ENCODE measurements around the gene STK39. TPM values are rescaled to one million over a fixed set of nuclear protein-coding genes. Genes with fewer than 3 reads are reported as not detected.

Gene STK39
- total and polyA plus RNA-seq, 9 of the 15 experiments (the other 6 are each of a cell fraction or from before 2014, with no cell fraction given), result 0.19 to 0.76 (median 0.51) TPM

DNA sequence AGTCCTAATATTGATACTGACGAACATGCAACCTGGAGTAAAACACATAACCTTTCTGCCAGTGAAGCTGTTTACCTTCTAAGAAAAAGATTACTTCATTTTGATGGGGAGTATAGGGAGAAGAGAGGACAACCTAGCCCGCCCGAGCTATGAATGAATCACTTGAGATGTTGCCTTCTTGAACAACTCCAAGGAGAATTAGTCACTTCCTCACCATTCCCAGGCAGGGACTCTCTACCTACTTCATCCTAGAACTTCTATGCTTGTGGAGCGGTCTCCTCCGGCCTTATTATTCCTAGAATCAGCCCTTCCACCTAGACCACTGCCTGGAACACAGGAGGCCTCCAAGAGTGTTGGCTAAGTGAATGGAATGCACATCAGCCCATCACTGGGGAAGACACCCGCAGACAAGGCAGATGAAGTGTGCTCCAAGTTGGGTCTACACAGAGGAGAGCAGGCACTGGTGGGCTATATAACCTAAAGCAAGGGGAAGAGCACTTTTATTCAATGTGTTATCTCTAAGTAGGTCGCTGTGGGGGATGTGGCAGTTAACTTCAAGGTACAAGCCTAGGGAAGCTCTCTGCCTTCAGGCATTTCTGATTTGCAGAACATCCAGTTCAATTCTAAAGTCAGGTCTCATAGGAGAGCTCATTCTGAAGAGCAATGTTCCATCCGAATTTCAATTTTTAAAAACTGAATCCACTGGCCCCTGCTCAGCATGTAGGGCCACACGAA is 57.4 kb downstream of the STK39 start:
- POLR2A ChIA-PET, result interaction anchor here (1.0 kb wide), 1 partner anchor 196 kb away, joined by 3 read pairs; no protein-coding TSS in a partner anchor
- intact Hi-C loops (cut with micrococcal nuclease), result no loop called here
- no peak for ATAC-seq

DNA sequence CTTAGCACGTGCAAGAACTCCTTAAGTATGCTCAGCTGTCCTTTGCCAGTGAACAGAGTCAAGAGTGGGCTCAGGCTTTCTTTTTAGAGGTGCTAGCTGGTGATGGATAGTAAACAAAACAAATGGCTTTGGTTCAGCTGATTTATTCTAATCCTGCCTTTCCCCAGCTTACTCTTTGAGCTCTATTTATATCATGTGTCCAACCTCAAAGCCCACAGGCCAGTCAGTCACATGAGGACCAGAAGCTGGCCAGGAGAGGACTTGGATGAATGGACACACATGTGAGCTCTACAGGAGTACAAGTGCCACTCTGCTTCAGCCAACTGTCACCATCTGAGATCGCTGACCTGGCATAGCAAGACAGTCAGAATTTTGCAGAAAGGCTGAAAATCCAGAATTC is 59.4 kb downstream of the STK39 start:
- Histone ChIP-seq H3K9ac (ENCODE audit: insufficient read depth in 1 of 2, low read depth in 2 of 2, low read length in 2 of 2) (no peak overlapping the region), H3K9me3 (replicated peaks; ENCODE audit: control insufficient read depth, insufficient read depth, low read depth, low read length) (no peaks in the 10 kb centered on the region), H3K4me3 (no peak overlapping the region), H3K9me1 (ENCODE audit: control insufficient read depth, insufficient read depth, low read length) (no peaks in the 10 kb centered on the region), H3K27ac (ENCODE audit: extremely low read depth, low read depth, low read length) (no peak overlapping the region), H3K79me2 (ENCODE audit: control insufficient read depth, insufficient read depth, low read length) (no peaks in the 10 kb centered on the region), H4K20me1 (replicated peaks; ENCODE audit: control insufficient read depth, insufficient read depth, low read length) (no peaks in the 10 kb centered on the region), H3K4me1 (replicated peaks in 1 of 2; ENCODE audit: control insufficient read depth in 2 of 2, insufficient read depth in 2 of 2, low read length in 2 of 2) (no peaks in the 10 kb centered on the region), H3K27me3 (ENCODE audit: control insufficient read depth in 2 of 2, insufficient read depth in 2 of 2, low read length in 2 of 2) (peaks cover 0 to 2% of the 10 kb centered on the region in 2 experiments; a peak in 3 of 5 replicates), H3K36me3 (ENCODE audit: control insufficient read depth, insufficient read depth, low read length) (no peaks in the 10 kb centered on the region), H3K4me2 (ENCODE audit: insufficient read depth, low read length) (no peak overlapping the region), H2AFZ (ENCODE audit: low read depth, low read length) (no peak overlapping the region)
- 0% methylated on average over 2 of the region's 2 CpGs for WGBS (ENCODE audit: insufficient coverage, low coverage, missing lambda C conversion rate)
- in situ Hi-C loops (cut with MboI) (no loop called here), intact Hi-C loops (cut with micrococcal nuclease) (no loop called here)
- BruUV-seq (replicated peaks), result no TSS peak
- ChIA-PET CTCF (ENCODE audit: low intra/inter-chr PET ratio) (no interaction called here), POLR2A (no interaction called here)
- TF ChIP-seq ELF4 (CRISPR knock-in tag; IDR thresholded peaks at IDR 0.05), result no peak
- no peak for TF ChIP-seq NR3C1 (CRISPR knock-in tag; IDR thresholded peaks at IDR 0.05)
- no peak for TF ChIP-seq E4F1 (CRISPR knock-in tag; IDR thresholded peaks at IDR 0.05; ENCODE audit: borderline replicate concordance)
- TF ChIP-seq ZNF699 (CRISPR knock-in tag; IDR thresholded peaks at IDR 0.05; ENCODE audit: insufficient replicate concordance), result no peak
- no peak for TF ChIP-seq ZFX (CRISPR knock-in tag; IDR thresholded peaks at IDR 0.05)
- no peak for TF ChIP-seq GABPB1 (CRISPR knock-in tag; IDR thresholded peaks at IDR 0.05)
- TF ChIP-seq NFE2L1 (tag; IDR thresholded peaks at IDR 0.05; ENCODE audit: borderline replicate concordance, low read depth), result no peak
- no peak for TF ChIP-seq ZNF584 (CRISPR knock-in tag; IDR thresholded peaks at IDR 0.05; ENCODE audit: low read depth)
- TF ChIP-seq, protein P1, sequence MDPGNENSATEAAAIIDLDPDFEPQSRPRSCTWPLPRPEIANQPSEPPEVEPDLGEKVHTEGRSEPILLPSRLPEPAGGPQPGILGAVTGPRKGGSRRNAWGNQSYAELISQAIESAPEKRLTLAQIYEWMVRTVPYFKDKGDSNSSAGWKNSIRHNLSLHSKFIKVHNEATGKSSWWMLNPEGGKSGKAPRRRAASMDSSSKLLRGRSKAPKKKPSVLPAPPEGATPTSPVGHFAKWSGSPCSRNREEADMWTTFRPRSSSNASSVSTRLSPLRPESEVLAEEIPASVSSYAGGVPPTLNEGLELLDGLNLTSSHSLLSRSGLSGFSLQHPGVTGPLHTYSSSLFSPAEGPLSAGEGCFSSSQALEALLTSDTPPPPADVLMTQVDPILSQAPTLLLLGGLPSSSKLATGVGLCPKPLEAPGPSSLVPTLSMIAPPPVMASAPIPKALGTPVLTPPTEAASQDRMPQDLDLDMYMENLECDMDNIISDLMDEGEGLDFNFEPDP (CRISPR knock-in tag; IDR thresholded peaks at IDR 0.05), result no peak
- TF ChIP-seq SOX6 (IDR thresholded peaks at IDR 0.05), result no peak
- DNase-seq (ENCODE audit: extremely low read depth in 1 of 4, low spot score in 3 of 4) (no peak), ATAC-seq (no peak), FAIRE-seq (no peak)

More for the DNA sequence above, 57.4 kb downstream of the STK39 start:
- FAIRE-seq (no peak), DNase-seq (ENCODE audit: extremely low read depth in 1 of 4, low spot score in 3 of 4) (no peak)
- Histone ChIP-seq H3K27ac (ENCODE audit: extremely low read depth, low read depth, low read length) (no peak overlapping the region), H3K4me1 (replicated peaks in 1 of 2; ENCODE audit: control insufficient read depth in 2 of 2, insufficient read depth in 2 of 2, low read length in 2 of 2) (no peaks in the 10 kb centered on the region), H3K9ac (ENCODE audit: insufficient read depth in 1 of 2, low read depth in 2 of 2, low read length in 2 of 2) (no peak overlapping the region), H2AFZ (ENCODE audit: low read depth, low read length) (no peak overlapping the region), H3K4me3 (no peak overlapping the region), H4K20me1 (replicated peaks; ENCODE audit: control insufficient read depth, insufficient read depth, low read length) (no peaks in the 10 kb centered on the region), H3K79me2 (ENCODE audit: control insufficient read depth, insufficient read depth, low read length) (no peaks in the 10 kb centered on the region), H3K4me2 (ENCODE audit: insufficient read depth, low read length) (no peak overlapping the region), H3K9me3 (replicated peaks; ENCODE audit: control insufficient read depth, insufficient read depth, low read depth, low read length) (no peaks in the 10 kb centered on the region), H3K27me3 (ENCODE audit: control insufficient read depth in 2 of 2, insufficient read depth in 2 of 2, low read length in 2 of 2) (peaks cover 0 to 8% of the 10 kb centered on the region in 2 experiments; a peak in 3 of 5 replicates), H3K9me1 (ENCODE audit: control insufficient read depth, insufficient read depth, low read length) (no peaks in the 10 kb centered on the region), H3K36me3 (ENCODE audit: control insufficient read depth, insufficient read depth, low read length) (no peaks in the 10 kb centered on the region)
- in situ Hi-C loops (cut with MboI), result no loop called here
- 1% methylated on average over 9 of the region's 9 CpGs for whole genome bisulfite sequencing (ENCODE audit: insufficient coverage, low coverage, missing lambda C conversion rate)
- no TSS peak for BruUV-seq (replicated peaks)
- TF ChIP-seq CC2D1A (IDR thresholded peaks at IDR 0.05) (no peak), XRCC5 (IDR thresholded peaks at IDR 0.05; ENCODE audit: low read depth, low read length) (no peak), WHSC1 (IDR thresholded peaks at IDR 0.05; ENCODE audit: low read length) (no peak)
- CTCF ChIA-PET (ENCODE audit: low intra/inter-chr PET ratio), result no interaction called here

Measured in K562 (cell line).